Measurements from ENCODE around the gene SLC26A5. TPM values are rescaled to one million over a fixed set of nuclear protein-coding genes. Genes with fewer than 3 reads are reported as not detected.

Gene SLC26A5
- total RNA-seq, 4 donors from 2014 or later: 0.51 to 2.5 (median 1.0) TPM

GRCh38 chr7:103348452-103348851, 97.6 kb downstream of the SLC26A5 start:
- intact Hi-C loops (cut with DNase I; ENCODE audit: low total_unique reads): no loop called here
- DNase-seq (ENCODE audit: low spot score in 2 of 2): no peak
- 6 to 9% methylated on average over 13 of the region's 13 CpGs for WGBS, 2 donors
- no peak for TF ChIP-seq CTCF (IDR thresholded peaks at IDR 0.05)
- TF ChIP-seq POLR2A (IDR thresholded peaks at IDR 0.05): no peak
- peak overlapping the region; percentile 90 for H3K4me3 ChIP-seq (ENCODE audit: low read depth, poor library complexity, severe bottlenecking)

- DNase-seq (ENCODE audit: low spot score in 2 of 2): peak; percentile 83 to 95
- WGBS, 2 donors: 0 to 2% methylated on average over 25 of the region's 25 CpGs
- TF ChIP-seq CTCF (IDR thresholded peaks at IDR 0.05): no peak
- no peak for TF ChIP-seq POLR2A (IDR thresholded peaks at IDR 0.05)
- intact Hi-C loops (cut with DNase I; ENCODE audit: low total_unique reads): no loop called here
- peak within 1 kb of the TSS; percentile 90 for H3K4me3 ChIP-seq (ENCODE audit: low read depth, poor library complexity, severe bottlenecking)
Measured at GRCh38 chr7:103347507-103348267, 98.3 kb downstream of the SLC26A5 start, which contains the start of gene PSMC2. Gene PSMC2 (plus strand): TSS chr7:103347643. CDS start chr7:103347712, 69 bp downstream.

- intact Hi-C loops (cut with DNase I; ENCODE audit: low total_unique reads): no loop called here
- no peak for TF ChIP-seq POLR2A (IDR thresholded peaks at IDR 0.05)
- no peak for TF ChIP-seq CTCF (IDR thresholded peaks at IDR 0.05)
- 89 to 90% methylated on average over 5 of the region's 5 CpGs for WGBS, 2 donors
- DNase-seq (ENCODE audit: low spot score in 2 of 2): no peak
- no peak overlapping the region for H3K4me3 ChIP-seq (ENCODE audit: low read depth, poor library complexity, severe bottlenecking)
Measured at GRCh38 chr7:103346396-103346795, 99.6 kb downstream of the SLC26A5 start.

- TF ChIP-seq POLR2A (IDR thresholded peaks at IDR 0.05) (no peak), CTCF (IDR thresholded peaks at IDR 0.05) (no peak)
- DNase-seq (ENCODE audit: low spot score in 2 of 2): peak; percentile 83 to 96
- 10 to 11% methylated on average over 32 to 34 of the region's 43 CpGs for WGBS, 2 donors
- H3K4me3 ChIP-seq (ENCODE audit: low read depth, poor library complexity, severe bottlenecking): peak within 1 kb of the TSS; percentile 99
- intact Hi-C loops (cut with DNase I; ENCODE audit: low total_unique reads): no loop called here
Measured at GRCh38 chr7:103344453-103345149, 101.4 kb downstream of the SLC26A5 start, which contains the start of gene DNAJC2. Gene DNAJC2 (minus strand): TSS chr7:103344767. CDS start chr7:103344622, 145 bp downstream.

- H3K4me3 ChIP-seq (ENCODE audit: low read depth, poor library complexity, severe bottlenecking): peak overlapping the region; percentile 99
- DNase-seq (ENCODE audit: low spot score in 2 of 2): no peak
- TF ChIP-seq CTCF (IDR thresholded peaks at IDR 0.05) (no peak), POLR2A (IDR thresholded peaks at IDR 0.05) (no peak)
- intact Hi-C loops (cut with DNase I; ENCODE audit: low total_unique reads): no loop called here
- WGBS, 2 donors: 1% methylated on average over 26 of the region's 26 CpGs
Measured at GRCh38 chr7:103343758-103344452, 102.1 kb downstream of the SLC26A5 start.
